ENCODE data around the gene RNASEH2B.
A peak's percentile ranks its signal among the peaks of the same experiment; 100 is the strongest.

The RNASEH2B gene

DNA sequence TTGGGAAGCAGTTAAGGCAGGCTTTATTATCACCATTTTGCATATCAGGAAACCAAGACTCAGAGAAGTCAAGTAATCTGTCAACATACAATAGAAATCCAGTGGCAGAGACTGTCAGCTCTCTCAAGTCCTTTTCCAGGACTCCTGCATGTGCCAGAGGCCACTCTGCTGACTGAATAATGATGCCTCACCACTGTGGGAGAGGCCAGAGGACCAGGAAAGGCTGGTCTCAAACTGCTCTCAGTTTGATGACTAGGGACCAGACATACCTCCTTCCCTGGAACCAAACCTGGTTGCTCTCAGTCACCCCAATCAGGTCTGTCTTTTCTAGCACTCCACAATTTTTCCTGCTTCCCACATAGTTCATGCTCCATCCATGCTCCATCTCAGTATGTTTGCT is 8.0 kb downstream of the RNASEH2B start:
- Histone ChIP-seq H4K20me1 (ENCODE audit: control insufficient read depth, insufficient read depth, low read depth, low read length) (no peaks in the 10 kb centered on the region), H3K27me3 (ENCODE audit: control insufficient read depth, low read length) (no peaks in the 10 kb centered on the region), H3F3A (ENCODE audit: control insufficient read depth, insufficient read depth) (peaks cover 11% of the 10 kb centered on the region), H3K4me3 (ENCODE audit: low read length) (no peak overlapping the region; the same call in 1 of the 2 replicates), H3K9me2 (replicated peaks; ENCODE audit: control insufficient read depth, low read length) (no peaks in the 10 kb centered on the region), H3K79me2 (ENCODE audit: control insufficient read depth, low read length) (peaks cover 99% of the 10 kb centered on the region), H3K27ac (ENCODE audit: low read depth, low read length) (peak overlapping the region; percentile 65; the same call in 1 of the 2 replicates), H3K4me2 (ENCODE audit: low read length) (peak overlapping the region; percentile 76), H3K9me3 (ENCODE audit: control insufficient read depth, insufficient read depth, low read length) (peaks cover 36% of the 10 kb centered on the region), H3K4me1 (ENCODE audit: control insufficient read depth, low read length) (peaks cover 50% of the 10 kb centered on the region), H3K36me3 (ENCODE audit: control insufficient read depth, low read length) (peaks cover 81% of the 10 kb centered on the region)
- TF ChIP-seq, protein P1, sequence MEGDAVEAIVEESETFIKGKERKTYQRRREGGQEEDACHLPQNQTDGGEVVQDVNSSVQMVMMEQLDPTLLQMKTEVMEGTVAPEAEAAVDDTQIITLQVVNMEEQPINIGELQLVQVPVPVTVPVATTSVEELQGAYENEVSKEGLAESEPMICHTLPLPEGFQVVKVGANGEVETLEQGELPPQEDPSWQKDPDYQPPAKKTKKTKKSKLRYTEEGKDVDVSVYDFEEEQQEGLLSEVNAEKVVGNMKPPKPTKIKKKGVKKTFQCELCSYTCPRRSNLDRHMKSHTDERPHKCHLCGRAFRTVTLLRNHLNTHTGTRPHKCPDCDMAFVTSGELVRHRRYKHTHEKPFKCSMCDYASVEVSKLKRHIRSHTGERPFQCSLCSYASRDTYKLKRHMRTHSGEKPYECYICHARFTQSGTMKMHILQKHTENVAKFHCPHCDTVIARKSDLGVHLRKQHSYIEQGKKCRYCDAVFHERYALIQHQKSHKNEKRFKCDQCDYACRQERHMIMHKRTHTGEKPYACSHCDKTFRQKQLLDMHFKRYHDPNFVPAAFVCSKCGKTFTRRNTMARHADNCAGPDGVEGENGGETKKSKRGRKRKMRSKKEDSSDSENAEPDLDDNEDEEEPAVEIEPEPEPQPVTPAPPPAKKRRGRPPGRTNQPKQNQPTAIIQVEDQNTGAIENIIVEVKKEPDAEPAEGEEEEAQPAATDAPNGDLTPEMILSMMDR (IDR thresholded peaks at IDR 0.05; ENCODE audit: low read depth, low read length, poor library complexity, severe bottlenecking) = no peak
- no peak for TF ChIP-seq EZH2phosphoT487 (IDR thresholded peaks at IDR 0.05; ENCODE audit: borderline replicate concordance, low read length)

DNA sequence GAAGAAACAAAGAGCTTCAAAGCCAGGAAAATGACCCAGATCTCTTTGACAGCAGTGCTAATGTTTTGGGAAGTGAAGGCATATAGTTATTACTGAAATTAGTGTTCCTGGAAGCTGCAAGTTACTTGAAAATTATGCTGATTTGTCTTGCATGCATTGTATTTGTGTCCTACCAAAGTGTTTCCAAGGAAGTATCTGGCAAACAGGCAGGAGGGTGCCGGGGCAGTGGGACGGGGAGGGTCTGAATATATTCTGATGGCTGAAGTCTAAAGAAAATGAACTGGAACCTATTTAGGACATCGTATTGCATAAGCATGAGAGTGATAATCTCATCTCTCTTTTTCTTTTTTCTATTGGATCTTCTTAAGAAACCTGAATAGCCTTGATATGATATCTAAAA is 9.0 kb downstream of the RNASEH2B start:
- no peak overlapping the region for H3K4me2 ChIP-seq (ENCODE audit: low read length)
- no peak for TF ChIP-seq EZH2phosphoT487 (IDR thresholded peaks at IDR 0.05; ENCODE audit: borderline replicate concordance, low read length)
- TF ChIP-seq, protein P1 (IDR thresholded peaks at IDR 0.05; ENCODE audit: low read depth, low read length, poor library complexity, severe bottlenecking) = no peak
- H3K9me3 ChIP-seq (ENCODE audit: control insufficient read depth, insufficient read depth, low read length) = peaks cover 45% of the 10 kb centered on the region
- H3F3A ChIP-seq (ENCODE audit: control insufficient read depth, insufficient read depth) = peaks cover 11% of the 10 kb centered on the region
- H3K36me3 ChIP-seq (ENCODE audit: control insufficient read depth, low read length) = peaks cover 81% of the 10 kb centered on the region
- H3K27me3 ChIP-seq (ENCODE audit: control insufficient read depth, low read length) = no peaks in the 10 kb centered on the region
- H3K27ac ChIP-seq (ENCODE audit: low read depth, low read length) = no peak overlapping the region
- peaks cover 99% of the 10 kb centered on the region for H3K79me2 ChIP-seq (ENCODE audit: control insufficient read depth, low read length)
- peaks cover 40% of the 10 kb centered on the region for H3K4me1 ChIP-seq (ENCODE audit: control insufficient read depth, low read length)
- H4K20me1 ChIP-seq (ENCODE audit: control insufficient read depth, insufficient read depth, low read depth, low read length) = no peaks in the 10 kb centered on the region
- H3K4me3 ChIP-seq (ENCODE audit: low read length) = no peak overlapping the region
- H3K9me2 ChIP-seq (replicated peaks; ENCODE audit: control insufficient read depth, low read length) = no peaks in the 10 kb centered on the region

DNA sequence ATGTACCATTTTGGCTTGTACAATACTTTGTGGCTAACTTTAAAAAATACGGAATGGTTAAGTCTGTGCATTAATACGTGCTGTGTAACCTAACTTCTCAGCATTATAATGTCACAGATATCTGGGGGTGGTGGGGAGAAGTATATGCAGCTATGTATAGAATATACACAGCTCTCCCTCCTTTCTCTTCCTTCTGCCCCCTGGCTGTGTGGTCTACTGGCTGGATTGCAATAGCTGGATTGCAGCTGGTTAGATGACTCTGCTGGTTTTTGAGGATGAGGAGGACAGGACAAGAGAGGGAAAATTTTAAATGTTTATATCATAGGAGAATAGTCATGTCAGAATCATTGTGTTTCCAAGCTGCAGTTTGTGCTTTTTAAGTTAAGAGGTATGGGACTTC is 9.7 kb downstream of the RNASEH2B start:
- no peak overlapping the region for H3K27ac ChIP-seq (ENCODE audit: low read depth, low read length)
- H3K79me2 ChIP-seq (ENCODE audit: control insufficient read depth, low read length) = peaks cover 99% of the 10 kb centered on the region
- no peaks in the 10 kb centered on the region for H3K9me2 ChIP-seq (replicated peaks; ENCODE audit: control insufficient read depth, low read length)
- H3K4me2 ChIP-seq (ENCODE audit: low read length) = no peak overlapping the region
- H3K4me3 ChIP-seq (ENCODE audit: low read length) = no peak overlapping the region
- no peaks in the 10 kb centered on the region for H3K27me3 ChIP-seq (ENCODE audit: control insufficient read depth, low read length)
- peaks cover 34% of the 10 kb centered on the region for H3K4me1 ChIP-seq (ENCODE audit: control insufficient read depth, low read length)
- TF ChIP-seq, protein P1 (IDR thresholded peaks at IDR 0.05; ENCODE audit: low read depth, low read length, poor library complexity, severe bottlenecking) = no peak
- no peak for TF ChIP-seq EZH2phosphoT487 (IDR thresholded peaks at IDR 0.05; ENCODE audit: borderline replicate concordance, low read length)
- H4K20me1 ChIP-seq (ENCODE audit: control insufficient read depth, insufficient read depth, low read depth, low read length) = no peaks in the 10 kb centered on the region
- peaks cover 11% of the 10 kb centered on the region for H3F3A ChIP-seq (ENCODE audit: control insufficient read depth, insufficient read depth)
- H3K9me3 ChIP-seq (ENCODE audit: control insufficient read depth, insufficient read depth, low read length) = peaks cover 52% of the 10 kb centered on the region
- H3K36me3 ChIP-seq (ENCODE audit: control insufficient read depth, low read length) = peaks cover 85% of the 10 kb centered on the region
